GM19193 (cell line): ENCODE data around the gene DACT3.

Experiments
- POLR2A ChIP-seq: IDR thresholded peaks from 4 replicates; pipeline ENCODE4 v1.6.1; 2011; ENCODE audit not compliant: insufficient read depth, insufficient read length; ENCODE audit errors: extremely low read depth

The DACT3 gene

DNA sequence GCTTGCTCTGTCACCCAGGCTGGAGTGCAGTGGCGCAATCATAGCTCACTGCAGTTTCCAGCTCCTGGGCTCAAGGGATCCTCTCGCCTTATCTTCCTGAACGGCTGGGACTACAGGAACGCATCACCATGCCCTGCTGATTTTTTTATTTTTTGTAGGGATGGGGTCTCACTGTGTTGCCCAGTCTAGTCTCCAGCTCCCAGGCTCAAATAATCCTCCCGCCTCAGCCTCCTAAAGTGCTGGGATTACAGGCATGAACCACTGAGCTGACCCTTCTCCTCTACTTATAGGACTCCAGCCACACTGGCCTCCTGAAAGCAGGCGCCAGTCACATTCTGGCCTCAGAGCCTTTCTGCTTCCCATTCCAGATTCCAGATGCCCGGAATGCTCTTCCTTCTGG is 10.5 kb downstream of the DACT3 start:
- TF ChIP-seq POLR2A, result no peak

DNA sequence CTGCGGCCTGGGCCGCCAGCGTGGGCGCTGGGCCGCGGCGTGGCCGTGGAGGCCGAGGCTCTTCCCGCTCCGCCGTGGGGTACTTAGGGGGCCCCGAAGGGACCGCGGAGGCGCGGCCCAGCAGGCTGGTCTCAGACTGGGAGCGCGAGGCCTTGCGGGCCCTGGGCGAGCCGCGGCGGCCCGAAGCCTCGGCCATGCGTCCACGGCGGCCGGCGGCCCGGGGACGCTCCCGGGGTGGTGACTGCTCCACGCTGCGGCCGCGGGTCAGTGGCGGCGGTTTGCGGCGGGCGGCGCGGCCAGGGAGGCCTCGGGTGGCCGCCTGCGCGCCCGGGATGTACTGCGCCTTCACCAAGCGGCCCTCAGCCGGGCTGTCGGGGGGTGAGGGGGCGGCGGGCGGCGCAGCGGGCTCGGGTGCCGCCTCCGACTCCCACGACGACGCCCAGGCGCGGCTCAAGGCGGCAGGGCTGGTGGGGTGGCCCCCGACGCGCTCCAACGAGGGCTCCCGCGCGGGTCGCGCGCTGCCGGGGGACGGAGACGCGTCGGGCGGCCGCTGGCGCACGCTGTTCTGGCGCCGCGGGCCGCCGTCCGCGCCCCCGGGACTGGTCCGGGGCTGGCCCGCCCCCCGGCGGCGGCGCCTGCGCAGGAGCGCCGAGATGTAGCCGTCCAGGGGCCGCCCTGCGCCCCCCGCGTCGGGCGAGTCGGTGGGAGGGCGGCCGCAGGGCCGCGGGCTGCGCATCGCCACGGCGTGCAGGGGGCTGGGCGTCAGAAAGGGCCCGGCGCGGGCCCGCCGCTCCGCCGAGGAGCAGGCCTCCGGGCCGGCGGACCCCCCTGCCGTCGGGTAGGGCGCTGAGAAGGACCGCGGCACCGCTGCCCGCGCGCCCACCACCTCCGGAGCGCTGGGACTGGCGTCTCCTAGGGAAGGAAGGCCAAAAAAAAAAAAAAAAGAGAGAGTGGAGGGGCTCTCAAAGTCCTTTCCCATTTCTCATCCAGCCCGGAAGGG is 11.7 kb downstream of the DACT3 start:
- TF ChIP-seq POLR2A, result no peak

DNA sequence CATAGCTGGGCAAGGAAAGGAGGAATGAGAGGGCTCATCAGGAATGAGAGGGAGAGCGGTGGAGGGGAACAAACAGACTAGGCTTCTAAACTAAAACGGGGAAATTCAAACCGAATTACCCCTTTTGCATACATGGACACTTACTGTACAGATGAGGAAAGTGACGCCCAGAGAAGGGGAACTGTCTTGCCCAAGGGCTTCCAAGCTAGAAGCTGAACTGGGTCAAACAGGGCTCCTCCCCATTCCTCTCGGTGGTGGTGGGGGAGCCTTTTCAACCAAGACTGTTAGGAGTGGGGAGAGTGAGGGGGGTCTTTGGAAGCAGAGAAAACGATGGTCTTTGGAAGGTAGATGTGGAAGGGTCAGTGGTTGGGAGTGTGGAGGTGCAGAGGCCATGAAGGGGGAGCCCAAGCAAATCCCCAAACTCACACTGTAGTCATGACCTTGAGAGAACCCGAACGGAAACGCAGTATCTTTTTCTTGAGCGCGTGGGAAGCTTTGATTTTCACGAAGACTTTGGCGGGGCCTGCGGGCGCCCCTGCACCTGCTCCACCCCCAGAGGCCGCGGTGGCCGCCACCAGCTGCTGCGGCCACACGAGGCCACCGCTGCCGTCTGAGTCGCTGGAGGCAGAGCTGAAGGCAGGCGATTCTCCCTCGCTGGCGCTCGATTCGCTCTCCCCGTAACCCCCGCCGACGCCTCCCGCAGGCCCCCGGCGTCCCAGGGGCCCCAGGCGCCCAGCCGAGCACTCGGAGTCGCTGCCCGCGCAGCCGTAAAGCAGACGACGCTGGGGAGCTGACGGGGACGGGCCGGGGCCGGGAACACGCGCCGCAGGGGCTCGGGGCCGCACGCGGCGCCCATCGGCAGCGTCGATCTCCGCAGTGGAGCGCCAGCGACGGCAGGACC is 12.7 kb downstream of the DACT3 start:
- TF ChIP-seq POLR2A, result no peak

DNA sequence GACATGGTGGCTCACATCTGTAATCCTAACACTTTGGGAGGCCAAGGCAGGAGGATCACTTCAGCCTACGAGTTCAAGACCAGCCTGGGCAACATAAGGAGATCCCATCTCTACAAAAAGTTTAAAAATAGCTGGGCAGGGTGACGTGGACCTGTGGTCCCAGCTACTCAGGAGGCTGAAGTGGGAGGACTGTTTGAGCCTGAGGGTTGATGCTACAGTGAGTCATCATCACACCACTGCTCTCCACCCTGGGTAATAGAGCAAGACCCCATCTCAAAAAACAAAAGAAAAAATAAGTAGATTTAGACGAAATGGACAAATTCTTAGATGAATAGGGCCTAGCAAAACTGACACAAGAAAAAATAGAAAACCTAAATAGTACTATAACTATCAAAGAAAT is 14.6 kb downstream of the DACT3 start:
- TF ChIP-seq POLR2A, result no peak

DNA sequence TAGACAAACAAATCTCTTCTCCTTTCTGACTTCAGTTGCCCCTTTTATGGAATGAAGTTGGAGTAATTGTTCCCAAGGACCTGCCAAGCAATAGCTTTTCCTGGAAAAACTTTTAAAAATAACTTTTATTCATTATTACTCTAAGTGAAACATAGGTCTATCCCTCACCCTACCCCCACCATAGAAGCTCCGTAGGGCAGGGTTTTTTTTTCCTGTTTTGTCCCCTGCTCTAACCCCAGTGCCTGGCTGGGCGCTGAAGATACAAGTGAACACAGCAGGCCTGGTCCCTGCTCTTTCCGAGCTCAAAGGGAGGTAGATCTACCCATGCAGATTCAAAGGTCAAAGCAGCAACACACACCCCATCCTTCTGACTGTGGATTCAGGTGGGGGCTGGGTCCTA is 16.3 kb downstream of the DACT3 start:
- TF ChIP-seq POLR2A, result no peak

DNA sequence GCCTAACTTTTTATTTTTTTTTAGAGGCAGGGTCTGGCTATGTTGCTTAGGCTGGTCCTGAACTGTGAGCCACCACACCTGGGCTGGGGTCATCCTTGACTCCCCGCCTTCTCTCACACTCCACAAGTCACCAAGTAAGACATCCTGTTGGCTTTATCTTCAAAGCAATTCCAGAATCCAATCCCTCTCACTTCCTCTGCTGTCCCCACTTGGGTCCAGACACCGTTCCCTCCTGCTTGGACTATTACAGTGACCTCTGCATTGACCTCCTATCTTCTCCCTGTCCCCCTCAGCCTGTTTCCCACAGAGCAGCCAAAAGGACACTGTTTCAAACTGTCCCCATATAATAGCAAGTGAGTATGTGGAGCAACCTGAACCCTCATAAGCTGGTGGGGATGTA is 20.3 kb downstream of the DACT3 start:
- no peak for TF ChIP-seq POLR2A

DNA sequence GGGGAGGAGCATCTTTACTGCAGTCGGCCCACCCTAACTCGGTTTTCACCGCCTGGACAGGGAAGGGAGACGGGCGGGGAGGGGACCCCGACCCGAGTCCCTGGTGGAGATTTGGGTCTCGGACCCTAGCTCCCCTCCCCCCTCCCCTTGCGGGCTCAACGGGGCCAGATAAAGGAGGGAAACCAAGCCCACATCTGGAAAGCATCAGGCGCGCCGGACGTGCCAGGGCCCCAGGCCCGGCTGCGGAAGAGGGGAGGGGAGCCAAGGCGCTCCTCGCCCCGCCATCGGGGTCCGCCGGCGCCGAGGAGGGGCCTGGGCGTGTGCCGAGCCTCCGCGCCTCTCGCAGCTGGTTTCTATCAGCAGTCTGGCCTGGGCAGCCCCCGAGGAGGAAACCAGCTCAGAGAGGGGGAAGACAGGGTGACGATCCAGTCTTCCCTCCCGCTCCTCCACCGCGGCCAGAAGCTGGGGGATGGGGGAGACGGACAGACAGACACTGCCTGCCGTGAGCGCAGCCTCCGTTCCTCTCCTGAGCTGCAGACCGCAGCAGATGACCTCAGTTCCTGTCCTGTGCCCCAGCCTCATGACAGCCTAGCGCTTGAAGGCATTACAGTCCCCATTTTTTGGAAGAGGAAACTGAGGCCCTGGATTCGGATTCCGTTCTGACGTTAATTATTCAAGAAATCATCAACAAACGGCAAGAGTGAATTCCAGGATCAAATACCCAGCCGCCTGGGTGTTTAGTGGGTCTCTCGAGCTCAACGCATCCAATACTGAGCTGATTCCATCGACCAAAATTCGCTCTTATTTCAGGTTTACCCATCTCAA is 21.4 kb downstream of the DACT3 start:
- no peak for TF ChIP-seq POLR2A

DNA sequence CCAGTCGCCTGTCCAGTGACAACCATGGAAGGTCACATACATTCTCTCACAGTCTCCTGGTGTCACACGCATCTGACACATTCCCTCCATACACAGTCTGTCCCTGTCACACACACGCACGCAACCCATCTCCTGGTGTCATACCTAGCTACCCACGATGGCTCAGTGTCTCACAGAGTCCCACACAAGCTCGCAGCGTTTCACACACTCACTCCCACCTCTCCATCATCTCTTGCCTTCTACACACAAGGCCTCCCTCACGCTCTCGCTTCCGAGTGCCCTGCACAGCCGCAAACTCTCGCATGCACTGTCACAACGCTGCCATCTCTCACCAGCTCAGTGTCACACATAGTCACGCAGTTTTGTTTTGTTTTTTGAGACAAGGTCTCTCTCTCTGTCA is 23.8 kb downstream of the DACT3 start:
- no peak for TF ChIP-seq POLR2A

DNA sequence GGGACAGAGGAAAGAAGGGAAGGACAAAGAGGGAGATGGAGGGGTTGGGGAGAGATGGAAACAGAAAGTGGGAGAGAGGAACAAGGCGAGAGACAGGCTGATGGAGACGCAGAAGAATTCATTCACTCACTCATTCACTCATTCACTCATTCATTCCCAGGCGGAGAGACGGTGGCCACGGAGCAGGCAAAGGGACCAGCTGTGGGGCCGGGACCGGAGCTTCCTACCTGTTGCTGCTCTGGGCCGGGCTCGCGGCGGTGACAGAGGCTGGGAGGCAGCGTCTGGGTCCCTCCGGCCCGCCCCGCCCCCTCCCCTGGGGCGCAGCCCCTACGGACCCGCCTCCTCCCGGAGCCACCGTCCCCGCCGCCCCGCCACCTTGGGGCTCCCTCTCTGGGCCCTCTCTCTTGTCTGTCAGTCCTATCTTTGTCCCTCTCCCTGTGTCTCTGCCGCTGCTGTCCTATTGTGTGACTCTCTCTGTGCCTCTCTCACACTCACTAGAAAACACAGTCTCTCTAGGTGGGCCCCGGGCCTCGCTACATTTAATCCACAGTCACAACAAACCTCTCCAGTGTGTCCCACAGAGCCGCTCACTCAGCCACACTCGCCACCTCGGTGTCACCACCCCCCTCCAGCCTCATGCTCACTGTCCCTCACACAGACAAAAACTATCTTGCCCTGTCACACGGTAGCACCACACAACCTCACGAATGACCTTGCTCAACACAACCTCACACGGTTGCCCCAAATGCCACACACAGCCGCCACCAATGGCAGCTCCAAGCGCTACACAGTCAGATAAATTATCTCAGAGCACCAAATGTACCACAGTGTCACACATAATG is 24.8 kb downstream of the DACT3 start, which contains the start of gene GNG8:
GNG8 (minus strand) TSS at position 283 of the 842 bp plus-strand sequence. CDS start 1,520 bp downstream, outside the sequence.
- no peak for TF ChIP-seq POLR2A

DNA sequence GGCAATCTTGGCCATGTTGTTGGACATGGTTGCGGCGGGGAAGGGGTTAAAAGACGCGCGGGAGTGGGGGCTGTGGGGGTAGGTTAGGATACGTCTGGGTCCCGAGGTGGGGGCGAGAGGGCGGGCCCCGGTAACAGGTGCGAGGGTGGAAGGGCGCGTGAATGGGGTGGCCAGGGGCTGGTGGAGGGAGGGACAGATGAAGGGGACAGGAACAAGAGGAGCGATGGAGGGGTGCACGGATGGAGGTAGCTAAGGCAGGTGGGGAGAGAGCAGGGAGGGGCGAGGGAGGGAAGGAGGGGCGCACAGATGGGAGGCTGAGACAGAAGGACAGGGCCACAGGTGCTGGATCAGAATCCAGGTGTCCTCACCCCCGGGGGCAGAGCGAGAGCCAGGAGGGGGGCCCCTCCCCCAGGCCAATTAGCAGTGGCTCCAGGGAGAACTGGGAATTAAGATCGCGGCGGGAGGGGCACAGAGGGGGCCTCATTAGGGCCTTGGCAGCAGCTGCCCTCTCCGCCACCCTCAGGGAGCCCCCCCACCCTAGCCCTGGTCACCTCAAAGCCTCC is 26.2 kb downstream of the DACT3 start:
- no peak for TF ChIP-seq POLR2A

DNA sequence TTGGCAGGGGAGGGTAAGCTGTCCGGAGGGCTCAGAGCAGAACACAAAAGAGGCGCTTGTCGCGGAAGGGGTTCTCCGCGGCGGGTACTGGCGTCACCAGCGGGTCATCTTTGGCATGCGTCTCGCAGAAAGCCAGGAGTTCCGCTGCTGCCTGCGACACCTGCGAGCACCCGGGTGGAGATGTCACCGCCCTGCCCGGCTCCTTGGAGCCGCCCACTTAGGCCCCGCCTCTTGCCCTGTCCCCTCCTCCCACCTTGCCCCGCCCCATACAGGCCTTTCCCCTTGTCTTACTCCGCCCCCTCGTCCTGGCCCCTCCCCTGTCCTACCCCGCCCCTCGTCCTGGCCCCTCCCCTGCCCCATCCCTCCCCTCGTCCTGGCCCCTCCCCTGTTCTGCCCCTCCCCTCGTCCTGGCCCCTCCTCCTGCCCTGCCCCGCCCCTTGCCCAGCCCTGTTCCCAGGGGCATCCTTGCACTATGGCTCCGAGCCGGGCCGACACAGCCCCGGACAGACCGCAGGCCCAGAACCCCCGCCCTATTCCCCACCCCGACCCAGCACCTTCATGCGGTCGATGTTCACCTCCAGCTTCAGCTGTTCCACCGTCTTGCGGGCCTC is 26.8 kb downstream of the DACT3 start:
- no peak for TF ChIP-seq POLR2A

DNA sequence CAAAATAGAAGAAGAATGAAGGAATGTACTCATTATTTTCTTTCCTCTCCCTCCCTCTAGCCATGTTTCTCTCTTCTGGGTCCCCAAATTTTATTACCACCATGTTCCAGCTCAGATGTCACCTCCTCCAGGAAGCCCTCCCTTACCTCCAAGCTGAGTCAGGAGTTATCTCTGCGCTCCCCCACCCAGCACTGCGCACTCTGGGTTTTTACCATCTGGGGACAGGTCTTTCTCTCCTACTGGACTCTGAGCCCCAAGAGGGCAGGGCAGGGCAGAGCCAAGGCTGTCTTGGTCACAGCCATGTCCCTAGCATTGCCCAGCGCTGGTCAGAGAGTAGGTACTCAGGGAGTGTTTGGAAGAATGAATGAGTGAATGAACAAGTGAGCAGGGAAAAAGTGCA is 27.9 kb downstream of the DACT3 start:
- no peak for TF ChIP-seq POLR2A

DNA sequence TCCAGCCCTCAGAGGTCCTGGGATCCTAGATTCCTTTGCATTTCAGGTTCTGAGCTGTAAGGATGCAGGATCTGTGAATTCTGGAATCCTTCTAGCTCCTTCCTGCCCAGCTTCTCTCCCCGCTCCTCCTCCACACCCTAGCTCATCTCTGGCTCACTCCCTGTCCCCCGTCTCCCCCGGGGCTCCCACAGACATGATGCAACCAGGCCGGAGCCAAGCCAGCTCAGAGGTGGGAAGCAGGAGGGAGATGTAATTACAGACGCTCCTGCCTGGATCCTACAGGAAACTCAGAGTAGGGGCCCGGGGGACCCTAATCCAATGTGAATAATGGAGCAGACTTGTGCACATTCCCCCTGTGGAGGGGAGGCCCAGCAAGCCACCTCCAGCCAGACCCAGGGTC is 29.5 kb downstream of the DACT3 start:
- TF ChIP-seq POLR2A, result no peak
